Upper lobe of right lung (tissue), 1 donor: ENCODE results near the gene CDH7. TPM values are rescaled to one million over a fixed set of nuclear protein-coding genes. Genes with fewer than 3 reads are reported as not detected.

Source experiments
- ATAC-seq: fragments of 200-7000 bp; cut with Tn5 transposase; one replicate; pipeline ENCODE4 v1.9.1; 2020; ENCODE audit warnings: mild to moderate bottlenecking, moderate library complexity
- DNase-seq: peaks from one replicate; pipeline ENCODE4 v3.0.0-alpha.2; 2020
- H3K27ac ChIP-seq: fragments of 200-600 bp; one replicate; pipeline ENCODE4 v1.8.0; 2022
- H3K27me3 ChIP-seq: fragments of 200-600 bp; one replicate; pipeline ENCODE4 v1.8.0; 2022; ENCODE audit warnings: mild to moderate bottlenecking
- H3K36me3 ChIP-seq: fragments of 200-600 bp; one replicate; pipeline ENCODE4 v1.8.0; 2022
- H3K4me1 ChIP-seq: fragments of 200-600 bp; one replicate; pipeline ENCODE4 v1.8.0; 2022
- H3K4me3 ChIP-seq: fragments of 200-600 bp; one replicate; pipeline ENCODE4 v1.8.0; 2022; ENCODE audit warnings: mild to moderate bottlenecking
- H3K9me3 ChIP-seq: fragments of 200-600 bp; one replicate; pipeline ENCODE4 v1.8.0; 2022
- intact Hi-C: fragments of 100-400 bp; cut with DNase I; formaldehyde crosslinking; loops from one replicate; pipeline ENCODE4 v1.11.0; 2022
- total RNA-seq: library from RNA; stranded (reverse); fragmentation: NEBNext Ultra II Directional; extraction: Animal tissue kit (Norgen Biotek cat#: 25700); gene quantifications from one replicate; pipeline ENCODE4 v1.2.1, GENCODE V29; 2021
- TF ChIP-seq, protein P1 (sequence below): fragments of 200-600 bp; IDR thresholded peaks from one replicate; pipeline ENCODE4 v1.8.0; 2022; ENCODE audit warnings: antibody characterized with exemption
- donor health status: DM: no; HTN: yes; CAD: no; lungs with severe emphysema.

The CDH7 gene
- total RNA-seq, 1 donor from 2014 or later, result not detected

GRCh38 chr18:65755616-65756015 lies 4.8 kb downstream of the CDH7 start:
- H3K36me3 ChIP-seq, result no peaks in the 10 kb centered on the region
- ATAC-seq, result no peak
- DNase-seq, result no peak
- no peak overlapping the region for H3K4me3 ChIP-seq
- intact Hi-C loops, result no loop called here
- peaks cover 13% of the 10 kb centered on the region for H3K27me3 ChIP-seq
- H3K9me3 ChIP-seq, result no peaks in the 10 kb centered on the region
- no peaks in the 10 kb centered on the region for H3K4me1 ChIP-seq
- TF ChIP-seq, protein P1, sequence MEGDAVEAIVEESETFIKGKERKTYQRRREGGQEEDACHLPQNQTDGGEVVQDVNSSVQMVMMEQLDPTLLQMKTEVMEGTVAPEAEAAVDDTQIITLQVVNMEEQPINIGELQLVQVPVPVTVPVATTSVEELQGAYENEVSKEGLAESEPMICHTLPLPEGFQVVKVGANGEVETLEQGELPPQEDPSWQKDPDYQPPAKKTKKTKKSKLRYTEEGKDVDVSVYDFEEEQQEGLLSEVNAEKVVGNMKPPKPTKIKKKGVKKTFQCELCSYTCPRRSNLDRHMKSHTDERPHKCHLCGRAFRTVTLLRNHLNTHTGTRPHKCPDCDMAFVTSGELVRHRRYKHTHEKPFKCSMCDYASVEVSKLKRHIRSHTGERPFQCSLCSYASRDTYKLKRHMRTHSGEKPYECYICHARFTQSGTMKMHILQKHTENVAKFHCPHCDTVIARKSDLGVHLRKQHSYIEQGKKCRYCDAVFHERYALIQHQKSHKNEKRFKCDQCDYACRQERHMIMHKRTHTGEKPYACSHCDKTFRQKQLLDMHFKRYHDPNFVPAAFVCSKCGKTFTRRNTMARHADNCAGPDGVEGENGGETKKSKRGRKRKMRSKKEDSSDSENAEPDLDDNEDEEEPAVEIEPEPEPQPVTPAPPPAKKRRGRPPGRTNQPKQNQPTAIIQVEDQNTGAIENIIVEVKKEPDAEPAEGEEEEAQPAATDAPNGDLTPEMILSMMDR, result no peak
- no peak overlapping the region for H3K27ac ChIP-seq

GRCh38 chr18:65760457-65760856 lies 9.6 kb downstream of the CDH7 start:
- Histone ChIP-seq H3K27ac (no peak overlapping the region), H3K36me3 (no peaks in the 10 kb centered on the region), H3K4me1 (no peaks in the 10 kb centered on the region), H3K4me3 (no peak overlapping the region), H3K27me3 (no peaks in the 10 kb centered on the region), H3K9me3 (no peaks in the 10 kb centered on the region)
- TF ChIP-seq, protein P1, result no peak
- no peak for ATAC-seq
- DNase-seq, result no peak
- intact Hi-C loops, result no loop called here

GRCh38 chr18:65761636-65762295 lies 11.0 kb downstream of the CDH7 start:
- TF ChIP-seq, protein P1, result no peak

DNA sequence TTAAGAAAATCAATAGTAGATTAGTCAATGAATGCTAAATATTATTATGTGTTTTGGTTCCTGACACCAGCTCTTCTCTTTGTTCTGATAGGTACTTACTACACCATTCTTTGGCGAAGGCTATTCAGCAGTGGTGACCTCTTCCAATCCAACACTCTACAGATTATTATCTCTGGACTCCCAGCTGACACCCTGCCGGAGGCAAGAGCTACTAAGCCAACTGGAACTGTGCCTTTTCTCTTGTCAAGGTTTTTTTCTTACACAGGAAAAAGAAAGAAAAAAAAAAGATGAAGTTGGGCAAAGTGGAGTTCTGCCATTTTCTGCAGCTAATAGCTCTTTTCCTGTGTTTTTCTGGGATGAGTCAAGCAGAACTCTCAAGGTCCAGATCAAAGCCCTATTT lies 11.7 kb downstream of the CDH7 start:
- ATAC-seq (no peak), DNase-seq (no peak)
- Histone ChIP-seq H3K27ac (no peak overlapping the region), H3K27me3 (no peaks in the 10 kb centered on the region), H3K4me1 (no peaks in the 10 kb centered on the region), H3K4me3 (no peak overlapping the region), H3K36me3 (no peaks in the 10 kb centered on the region), H3K9me3 (no peaks in the 10 kb centered on the region)
- intact Hi-C loops, result no loop called here
- TF ChIP-seq, protein P1, result no peak

More at GRCh38 chr18:65761636-65762295, 11.0 kb downstream of the CDH7 start:
- Histone ChIP-seq H3K27ac (no peak overlapping the region), H3K4me1 (no peaks in the 10 kb centered on the region), H3K36me3 (no peaks in the 10 kb centered on the region), H3K27me3 (no peaks in the 10 kb centered on the region), H3K4me3 (no peak overlapping the region), H3K9me3 (no peaks in the 10 kb centered on the region)
- intact Hi-C loops, result no loop called here
- DNase-seq (no peak), ATAC-seq (no peak)

DNA sequence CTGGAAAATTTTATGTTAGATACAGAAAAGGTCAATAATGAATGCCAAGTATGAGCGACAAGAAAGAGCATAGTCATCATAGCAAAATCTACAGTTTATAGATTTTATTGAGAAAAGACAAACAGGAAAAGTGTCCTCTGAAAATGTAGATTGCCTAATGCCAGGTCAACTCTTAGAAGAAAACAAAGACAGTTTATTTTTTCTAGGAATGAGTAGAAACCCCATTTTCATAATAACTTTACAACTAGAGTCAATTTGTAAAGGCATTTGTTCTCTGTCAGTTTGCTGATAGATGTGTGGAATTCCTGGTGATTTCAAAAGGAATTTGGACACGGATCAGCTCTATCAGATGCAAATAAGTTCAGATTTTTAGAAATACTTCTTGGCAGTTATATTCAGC lies 16.6 kb downstream of the CDH7 start:
- no peak overlapping the region for H3K4me3 ChIP-seq
- DNase-seq, result no peak
- no peak overlapping the region for H3K27ac ChIP-seq
- no peaks in the 10 kb centered on the region for H3K9me3 ChIP-seq
- TF ChIP-seq, protein P1, result no peak
- no peaks in the 10 kb centered on the region for H3K4me1 ChIP-seq
- intact Hi-C loops, result no loop called here
- H3K36me3 ChIP-seq, result no peaks in the 10 kb centered on the region
- no peak for ATAC-seq
- H3K27me3 ChIP-seq, result no peaks in the 10 kb centered on the region
